Osteocyte (in vitro differentiated cells): ENCODE results near the gene MS4A14. TPM values are rescaled to one million over a fixed set of nuclear protein-coding genes. Genes with fewer than 3 reads are reported as not detected.
A peak's percentile ranks its signal among the peaks of the same experiment; 100 is the strongest.
"Not testable (repeated sequence)": the region's sequence is repeated elsewhere in the genome, so short reads cannot be mapped to it uniquely, and the experiment has no call there.

Experiments
- DNase-seq: peaks from one replicate; pipeline ENCODE4 v3.0.0; 2021; ENCODE audit warnings: mixed read lengths; ENCODE audit not compliant: unreplicated experiment; ENCODE audit errors: extremely low spot score
- H3K27ac Mint-ChIP-seq: one replicate; pipeline ENCODE4 v1.8.0; 2021; ENCODE audit warnings: mild to moderate bottlenecking, mixed read lengths; ENCODE audit not compliant: unreplicated experiment
- H3K27me3 Mint-ChIP-seq: one replicate; pipeline ENCODE4 v1.8.0; 2021; ENCODE audit warnings: mixed read lengths; ENCODE audit not compliant: unreplicated experiment
- H3K36me3 Mint-ChIP-seq: one replicate; pipeline ENCODE4 v1.8.0; 2021; ENCODE audit warnings: mixed read lengths; ENCODE audit not compliant: unreplicated experiment
- H3K4me1 Mint-ChIP-seq: one replicate; pipeline ENCODE4 v1.8.0; 2021; ENCODE audit warnings: mixed read lengths; ENCODE audit not compliant: unreplicated experiment
- H3K4me3 Mint-ChIP-seq: one replicate; pipeline ENCODE4 v1.8.0; 2021; ENCODE audit warnings: mild to moderate bottlenecking, moderate library complexity, mixed read lengths; ENCODE audit not compliant: unreplicated experiment
- H3K9me3 Mint-ChIP-seq: one replicate; pipeline ENCODE4 v1.8.0; 2021; ENCODE audit warnings: mixed read lengths; ENCODE audit not compliant: unreplicated experiment
- CTCF ChIP-seq: fragments of 200-600 bp; sonication (generic); IDR thresholded peaks from 2 replicates; pipeline ENCODE4 v1.5.0; 2021; ENCODE audit warnings: antibody characterized with exemption, mild to moderate bottlenecking, moderate library complexity
- total RNA-seq: library from RNA; stranded (reverse); gene quantifications from 2 replicates; pipeline ENCODE4 v1.2.1, GENCODE V29; 2021

Gene MS4A14
- total RNA-seq, 1 donor from 2014 or later = not detected

- Mint-ChIP-seq H3K27ac (no peak overlapping the region), H3K27me3 (no peaks in the 10 kb centered on the region), H3K4me3 (no peak overlapping the region), H3K36me3 (no peaks in the 10 kb centered on the region), H3K4me1 (no peaks in the 10 kb centered on the region), H3K9me3 (no peaks in the 10 kb centered on the region)
- no peak for TF ChIP-seq CTCF
- DNase-seq = no peak
These were observed 38.5 kb upstream of the MS4A14 start for GRCh38 chr11:60357771-60358170.

- H3K9me3 Mint-ChIP-seq = no peaks in the 10 kb centered on the region
- H3K27me3 Mint-ChIP-seq = peaks cover 14% of the 10 kb centered on the region
- TF ChIP-seq CTCF = no peak
- no peaks in the 10 kb centered on the region for H3K36me3 Mint-ChIP-seq
- no peak for DNase-seq
- no peak overlapping the region for H3K27ac Mint-ChIP-seq
- peaks cover 3% of the 10 kb centered on the region for H3K4me1 Mint-ChIP-seq
- H3K4me3 Mint-ChIP-seq = no peak overlapping the region
These were observed 35.6 kb upstream of the MS4A14 start for GRCh38 chr11:60360621-60361020.

- Mint-ChIP-seq H3K4me3 (no peak overlapping the region), H3K27ac (no peak overlapping the region), H3K36me3 (no peaks in the 10 kb centered on the region), H3K27me3 (peaks cover 14% of the 10 kb centered on the region), H3K9me3 (no peaks in the 10 kb centered on the region), H3K4me1 (peaks cover 3% of the 10 kb centered on the region)
- DNase-seq = no peak
- no peak for TF ChIP-seq CTCF
These were observed 34.0 kb upstream of the MS4A14 start for GRCh38 chr11:60362241-60362640.

- H3K27ac Mint-ChIP-seq = no peak overlapping the region
- no peaks in the 10 kb centered on the region for H3K9me3 Mint-ChIP-seq
- H3K36me3 Mint-ChIP-seq = no peaks in the 10 kb centered on the region
- DNase-seq = peak; percentile 85
- no peak overlapping the region for H3K4me3 Mint-ChIP-seq
- TF ChIP-seq CTCF = peak; percentile 85
- H3K27me3 Mint-ChIP-seq = peaks cover 17% of the 10 kb centered on the region
- peaks cover 3% of the 10 kb centered on the region for H3K4me1 Mint-ChIP-seq
These were observed 32.5 kb upstream of the MS4A14 start for GRCh38 chr11:60363542-60364470.

GRCh38 chr11:60366262-60366904, 29.9 kb upstream of the MS4A14 start:
- H3K4me3 Mint-ChIP-seq, DNase-seq, H3K36me3 Mint-ChIP-seq, H3K9me3 Mint-ChIP-seq, H3K27ac Mint-ChIP-seq: not testable (repeated sequence)
- Mint-ChIP-seq H3K27me3 (peaks cover 17% of the 10 kb centered on the region), H3K4me1 (peaks cover 16% of the 10 kb centered on the region)
